K562 (cell line): ENCODE data around the gene HOXA13. TPM values are rescaled to one million over a fixed set of nuclear protein-coding genes. Genes with fewer than 3 reads are reported as not detected.

Experiments used
- ATAC-seq: fragments of 200-7000 bp; cut with Tn5 transposase; 3 replicates; pipeline ENCODE4 v1.9.1; 2020; ENCODE audit warnings: moderate library complexity
- BruUV-seq: library from RNA; stranded (reverse); fragments of 400-500 nt; replicated peaks from 2 replicates; lab custom pipeline; 2021; lab: Mats Ljungman, UMichigan
- CTCF ChIA-PET: fragments of 300-600 bp; formaldehyde crosslinking; extraction: SDS; loops from one replicate; lab custom pipeline; 2021; ENCODE audit warnings: low intra/inter-chr PET ratio; lab: Yijun Ruan, JAX
- POLR2A ChIA-PET: fragments of 300-600, 350-650 bp; sonication (Branson Sonifier 250); formaldehyde crosslinking; extraction: SDS; loops from one replicate; lab custom pipeline; 2021; ENCODE audit warnings: antibody characterized with exemption, inconsistent platforms; lab: Yijun Ruan, JAX
- DNase-seq, 4 experiments: peaks; one replicate each; pipeline versions ENCODE4 v3.0.0 to v3.0.0-alpha.2; 2011 to 2018; ENCODE audit warnings: low spot score in 3 of 4, mixed read lengths in 3 of 4; ENCODE audit errors: extremely low read depth in 1 of 4
- FAIRE-seq: peaks from 2 replicates; lab custom pipeline; 2011; peaks lifted over from hg19 to GRCh38; lab: Jason Lieb, UNC
- H2AFZ ChIP-seq: 2 replicates; pipeline ENCODE4 v1.6.0; 2011; ENCODE audit warnings: low read depth, low read length, control low read depth, inconsistent platforms
- H3K27ac ChIP-seq: fragments of 200-600 bp; 3 replicates; pipeline ENCODE4 v1.8.0; 2011; ENCODE audit warnings: low read depth, mild to moderate bottlenecking, control low read depth, inconsistent platforms, low read length, moderate library complexity, mixed read lengths; ENCODE audit errors: extremely low read depth
- H3K27me3 ChIP-seq, 2 experiments: fragments of 300-600 bp in 1 of 2; 2 replicates in 1 of 2; 3 replicates in 1 of 2; pipeline versions ENCODE4 v1.6.0 to v1.8.0; 2011; ENCODE audit warnings: inconsistent platforms in 2 of 2, low read length in 2 of 2, mild to moderate bottlenecking in 1 of 2, mixed read lengths in 1 of 2, moderate library complexity in 1 of 2; ENCODE audit not compliant: control insufficient read depth in 2 of 2, insufficient read depth in 2 of 2
- H3K36me3 ChIP-seq: fragments of 300-600 bp; 3 replicates; pipeline ENCODE4 v1.8.0; 2011; ENCODE audit warnings: mild to moderate bottlenecking, low read length, inconsistent platforms; ENCODE audit not compliant: control insufficient read depth, insufficient read depth
- H3K4me1 ChIP-seq, 2 experiments: fragments of 200-600 bp in 1 of 2; replicated peaks in 1 of 2; 2 replicates in 1 of 2; 3 replicates in 1 of 2; pipeline versions ENCODE4 v1.5.1 to v1.8.0; 2011; ENCODE audit warnings: inconsistent platforms in 2 of 2, low read length in 2 of 2, mild to moderate bottlenecking in 1 of 2, mixed read lengths in 1 of 2, moderate library complexity in 1 of 2; ENCODE audit not compliant: control insufficient read depth in 2 of 2, insufficient read depth in 2 of 2
- H3K4me2 ChIP-seq: 2 replicates; pipeline ENCODE4 v1.6.1; 2011; ENCODE audit warnings: low read length, control low read depth, inconsistent platforms, mixed read lengths; ENCODE audit not compliant: insufficient read depth
- H3K4me3 ChIP-seq: fragments of 200-600 bp; sonication (generic), shearing (Covaris generic); 2 replicates; pipeline ENCODE4 v1.5.1; 2016; ENCODE audit warnings: control low read depth, inconsistent platforms
- H3K79me2 ChIP-seq: fragments of 200-600 bp; 3 replicates; pipeline ENCODE4 v1.8.0; 2011; ENCODE audit warnings: low read length, inconsistent platforms; ENCODE audit not compliant: control insufficient read depth, insufficient read depth
- H3K9ac ChIP-seq, 2 experiments: 2 replicates each; pipeline versions ENCODE4 v1.6.0 to v1.6.1; 2011; ENCODE audit warnings: low read depth in 2 of 2, low read length in 2 of 2, control low read depth in 1 of 2, inconsistent platforms in 1 of 2, mild to moderate bottlenecking in 1 of 2, mixed read lengths in 1 of 2; ENCODE audit not compliant: insufficient read depth in 1 of 2
- H3K9me1 ChIP-seq: one replicate; pipeline ENCODE4 v1.6.0; 2011; ENCODE audit warnings: inconsistent platforms, mild to moderate bottlenecking, low read length, moderate library complexity; ENCODE audit not compliant: control insufficient read depth, insufficient read depth
- H3K9me3 ChIP-seq: replicated peaks from 2 replicates; pipeline ENCODE4 v1.5.1; 2011; ENCODE audit warnings: low read depth, low read length, inconsistent platforms; ENCODE audit not compliant: control insufficient read depth, insufficient read depth
- H4K20me1 ChIP-seq: replicated peaks from 2 replicates; pipeline ENCODE4 v1.6.1; 2011; ENCODE audit warnings: low read length, inconsistent platforms, mixed read lengths; ENCODE audit not compliant: control insufficient read depth, insufficient read depth
- ADNP ChIP-seq: fragments of 200-800 bp; sonication (Bioruptor generic); IDR thresholded peaks from 2 replicates; pipeline ENCODE4 v1.6.1; 2016; ENCODE audit warnings: missing genetic modification characterization, missing compliant biosample characterization
- ARID3B ChIP-seq: fragments of 250-450 bp; sonication (Bioruptor Pico); IDR thresholded peaks from 2 replicates; pipeline ENCODE4 v1.4.0; 2020; ENCODE audit warnings: borderline replicate concordance
- GABPB2 ChIP-seq: fragments of 250-450 bp; sonication (Bioruptor Pico); conservative IDR thresholded peaks from 2 replicates; pipeline ENCODE4 v1.5.1; 2021; ENCODE audit warnings: mild to moderate bottlenecking
- NCOA4 ChIP-seq: fragments of 450-650 bp; IDR thresholded peaks from 2 replicates; pipeline ENCODE4 v1.6.1; 2018; ENCODE audit warnings: mild to moderate bottlenecking; ENCODE audit not compliant: partially characterized antibody
- NONO ChIP-seq, 2 experiments: fragments of 200-400 bp in 1 of 2; fragments of 450-650 bp in 1 of 2; formaldehyde crosslinking in 1 of 2; IDR thresholded peaks; 2 replicates each; pipeline ENCODE4 v1.6.1; 2017; ENCODE audit warnings: low read depth in 2 of 2, mild to moderate bottlenecking in 2 of 2, moderate library complexity in 2 of 2, low read length in 1 of 2
- RFX1 ChIP-seq: fragments of 450-650 bp; IDR thresholded peaks from 2 replicates; pipeline ENCODE4 v1.6.1; 2016; ENCODE audit warnings: mild to moderate bottlenecking, moderate library complexity
- TCF15 ChIP-seq: fragments of 250-450 bp; sonication (Bioruptor Pico); IDR thresholded peaks from 2 replicates; pipeline ENCODE4 v1.8.0; 2022; ENCODE audit warnings: moderate library complexity, mild to moderate bottlenecking, inconsistent platforms
- ZNF384 ChIP-seq: IDR thresholded peaks from 2 replicates; pipeline ENCODE4 v1.6.1; 2012; ENCODE audit warnings: low read depth, low read length, improper control_type of control experiment
- ZNF398 ChIP-seq: fragments of 250-450 bp; sonication (Bioruptor Pico); IDR thresholded peaks from 2 replicates; pipeline ENCODE4 v1.8.0; 2021; ENCODE audit warnings: moderate library complexity, mild to moderate bottlenecking, inconsistent platforms
- WGBS: fragments of 100-300 bp; shearing (Covaris generic); methylation state at CpG from one replicate; pipeline ENCODE4 v1.1.6; 2016; ENCODE audit warnings: low coverage, mixed read lengths; ENCODE audit not compliant: insufficient coverage; ENCODE audit errors: missing lambda C conversion rate; 5-methylcytosine and 5-hydroxymethylcytosine counted together
- in situ Hi-C: fragments of 300-500 bp; cut with MboI; formaldehyde crosslinking; loops from 4 replicates; pipeline ENCODE4 v1.15.0; 2018; ENCODE audit warnings: inconsistent platforms, mixed read lengths
- intact Hi-C: fragments of 100-400 bp; cut with micrococcal nuclease; formaldehyde crosslinking; loops from 2 replicates; pipeline ENCODE4 v1.14.2; 2022
- polyA plus RNA-seq, 8 experiments: library from polyadenylated mRNA; depleted of rRNA in 4 of 8; stranded (reverse) in 5 of 8; unstranded in 3 of 8; fragments of >200 nt; fragmentation: Nextera tagmentation in 2 of 8; fragmentation: Illumina TruSeq in 1 of 8; extraction: Ambion mirVana in 2 of 8; extraction: Trizol in 1 of 8; gene quantifications; 2 replicates each; pipeline versions ENCODE4 v1.2.1 to v1.2.3, GENCODE V29; 2011 to 2014; ENCODE audit warnings: inconsistent platforms in 1 of 8, missing spikeins in 1 of 8
- total RNA-seq, 7 experiments: library from RNA; depleted of rRNA in 6 of 7; stranded (reverse); fragments of >200 nt in 6 of 7; fragmentation: Illumina TruSeq in 2 of 7; extraction: Trizol in 2 of 7; gene quantifications; 2 replicates each; pipeline versions ENCODE4 v1.2.1 to v1.2.3, GENCODE V29; 2011 to 2021; ENCODE audit warnings: low replicate concordance in 1 of 7

Gene HOXA13
- total and polyA plus RNA-seq, 9 of the 15 experiments (the other 6 are each of a cell fraction or from before 2014, with no cell fraction given), result not detected

- peaks cover 0 to 26% of the 10 kb centered on the region in 2 experiments; a peak in 2 of 5 replicates for H3K4me1 ChIP-seq
- ChIA-PET POLR2A (interaction anchor here (0.7 to 1.5 kb wide), 3 partner anchors 9 to 648 kb away, joined by 3 to 4 read pairs (median 3); no protein-coding TSS in a partner anchor), CTCF (interaction anchor here (0.6 to 2.5 kb wide), 7 partner anchors 34 to 793 kb away, joined by 3 to 16 read pairs (median 4); no protein-coding TSS in a partner anchor)
- no peaks in the 10 kb centered on the region for H3K79me2 ChIP-seq
- peak overlapping the region in 1 of 2 experiments; percentile 66; a peak in 1 of 4 replicates for H3K9ac ChIP-seq
- no peaks in the 10 kb centered on the region for H4K20me1 ChIP-seq
- no TSS peak for BruUV-seq
- H2AFZ ChIP-seq, result peak overlapping the region; percentile 83
- 20% methylated on average over 51 of the region's 54 CpGs for WGBS
- intact Hi-C loops (loop anchor here (2.0 to 5.0 kb wide), 5 partner anchors 298 to 1268 kb away; partner anchors contain the start of genes SKAP2 and SNX10), in situ Hi-C loops (loop anchor here (25.0 kb wide), 3 partner anchors 648 to 1273 kb away; no protein-coding TSS in a partner anchor)
- ATAC-seq (peak; percentile 89), FAIRE-seq (peak; percentile 95), DNase-seq (peak; percentile 81 to 88 (median 84))
- H3K27me3 ChIP-seq, result peaks cover 18 to 76% of the 10 kb centered on the region in 2 experiments
- no peaks in the 10 kb centered on the region for H3K9me1 ChIP-seq
- H3K9me3 ChIP-seq, result no peaks in the 10 kb centered on the region
- peak overlapping the region; percentile 14 for H3K4me3 ChIP-seq
- H3K27ac ChIP-seq, result no peak overlapping the region
- H3K36me3 ChIP-seq, result no peaks in the 10 kb centered on the region
- peak overlapping the region; percentile 70 for H3K4me2 ChIP-seq
- TF ChIP-seq NCOA4, result no peak
- TF ChIP-seq ZNF398, result no peak
- no peak for TF ChIP-seq RFX1
- no peak for TF ChIP-seq TCF15 (CRISPR knock-in tag)
- no peak for TF ChIP-seq ZNF384
- 0 out of 2 replicates have a peak, but pooled peaks have one; percentile 18 for TF ChIP-seq ARID3B
- TF ChIP-seq GABPB2 (CRISPR knock-in tag), result no peak
- TF ChIP-seq NONO (IDR thresholded peaks at IDR 0.05; ENCODE audit: low read depth in 2 of 2, low read length in 1 of 2), result no peak
- no peak for TF ChIP-seq ADNP
Observed at GRCh38 chr7:27160546-27161213, 39.2 kb downstream of the HOXA13 start.
